ENCODE data around the gene ARL13B. TPM values are rescaled to one million over a fixed set of nuclear protein-coding genes. Genes with fewer than 3 reads are reported as not detected.
A peak's percentile ranks its signal among the peaks of the same experiment; 100 is the strongest.

Gene ARL13B
- total and polyA plus RNA-seq, 10 of the 15 experiments (the other 5 are each of a cell fraction or from before 2014, with no cell fraction given), result 3.0 to 10.4 (median 7.9) TPM

- Histone ChIP-seq H3K27me3 (replicated peaks in 1 of 2; ENCODE audit: control insufficient read depth in 2 of 2, insufficient read depth in 2 of 2, low read length in 1 of 2) (no peaks in the 10 kb centered on the region), H3K4me3 (no peak overlapping the region), H3K4me1 (ENCODE audit: control insufficient read depth, insufficient read depth, low read length) (no peaks in the 10 kb centered on the region), H3K9me3 (replicated peaks; ENCODE audit: control insufficient read depth, insufficient read depth, low read length) (no peaks in the 10 kb centered on the region), H3K36me3 (ENCODE audit: control insufficient read depth in 2 of 2, insufficient read depth in 2 of 2, low read length in 1 of 2) (no peaks in the 10 kb centered on the region), H3K9ac (ENCODE audit: control insufficient read depth, insufficient read depth, low read length) (no peak overlapping the region), H3K79me2 (ENCODE audit: control insufficient read depth, insufficient read depth, low read length) (no peaks in the 10 kb centered on the region), H3K27ac (ENCODE audit: control insufficient read depth, insufficient read depth) (no peak overlapping the region), H3K4me2 (ENCODE audit: control insufficient read depth, insufficient read depth) (no peak overlapping the region), H4K20me1 (ENCODE audit: control insufficient read depth, insufficient read depth) (no peaks in the 10 kb centered on the region), H2AFZ (ENCODE audit: control insufficient read depth, low read depth, low read length) (no peak overlapping the region)
- ATAC-seq, result no peak
- peak; percentile 52 for FAIRE-seq
- DNase-seq (ENCODE audit: low read depth, low spot score), result no peak
- WGBS (ENCODE audit: insufficient coverage, insufficient replicate concordance, low lambda C conversion rate, missing lambda C conversion rate), result 28% methylated on average over 5 of the region's 5 CpGs
- intact Hi-C loops (cut with micrococcal nuclease; ENCODE audit: unreplicated experiment) (no loop called here), in situ Hi-C loops (cut with MboI) (no loop called here)
- SMC1A ChIA-PET (ENCODE audit: uncharacterized antibody, unreplicated experiment), result no interaction called here
- CTCF ChIA-PET, result no interaction called here
- no TSS peak for BruUV-seq (replicated peaks)
- no peak for TF ChIP-seq RAD21 (IDR thresholded peaks at IDR 0.05; ENCODE audit: insufficient read depth, low read depth, low read length)
- TF ChIP-seq TCF7 (IDR thresholded peaks at IDR 0.05; ENCODE audit: borderline replicate concordance), result no peak
- no peak for TF ChIP-seq NR2C1 (IDR thresholded peaks at IDR 0.05)
- no peak for TF ChIP-seq SIX5 (IDR thresholded peaks at IDR 0.05; ENCODE audit: low read depth, low read length, severe bottlenecking)
- no peak for TF ChIP-seq USF1 (IDR thresholded peaks at IDR 0.05; ENCODE audit: borderline replicate concordance, extremely low read length, insufficient read depth, low read depth, low read length)
- RAD21 ChIA-PET (ENCODE audit: unreplicated experiment), result no interaction called here
- POLR2A ChIA-PET, result no interaction called here
Measured at GRCh38 chr3:93931597-93932229, 48.2 kb upstream of the ARL13B start.

- Histone ChIP-seq H3K9me3 (replicated peaks; ENCODE audit: control insufficient read depth, insufficient read depth, low read length) (no peaks in the 10 kb centered on the region), H3K79me2 (ENCODE audit: control insufficient read depth, insufficient read depth, low read length) (no peaks in the 10 kb centered on the region), H2AFZ (ENCODE audit: control insufficient read depth, low read depth, low read length) (no peak overlapping the region), H3K4me1 (ENCODE audit: control insufficient read depth, insufficient read depth, low read length) (no peaks in the 10 kb centered on the region), H3K27ac (ENCODE audit: control insufficient read depth, insufficient read depth) (no peak overlapping the region), H3K4me2 (ENCODE audit: control insufficient read depth, insufficient read depth) (no peak overlapping the region), H3K9ac (ENCODE audit: control insufficient read depth, insufficient read depth, low read length) (no peak overlapping the region), H3K27me3 (replicated peaks in 1 of 2; ENCODE audit: control insufficient read depth in 2 of 2, insufficient read depth in 2 of 2, low read length in 1 of 2) (no peaks in the 10 kb centered on the region), H3K36me3 (ENCODE audit: control insufficient read depth in 2 of 2, insufficient read depth in 2 of 2, low read length in 1 of 2) (no peaks in the 10 kb centered on the region), H4K20me1 (ENCODE audit: control insufficient read depth, insufficient read depth) (no peaks in the 10 kb centered on the region), H3K4me3 (no peak overlapping the region)
- DNase-seq (ENCODE audit: low read depth, low spot score) (no peak), FAIRE-seq (no peak), ATAC-seq (no peak)
- ChIA-PET RAD21 (ENCODE audit: unreplicated experiment) (no interaction called here), SMC1A (ENCODE audit: uncharacterized antibody, unreplicated experiment) (no interaction called here), CTCF (no interaction called here), POLR2A (no interaction called here)
- intact Hi-C loops (cut with micrococcal nuclease; ENCODE audit: unreplicated experiment) (no loop called here), in situ Hi-C loops (cut with MboI) (no loop called here)
- WGBS (ENCODE audit: insufficient coverage, insufficient replicate concordance, low lambda C conversion rate, missing lambda C conversion rate), result 18% methylated on average over 5 of the region's 5 CpGs
- BruUV-seq (replicated peaks), result no TSS peak
- TF ChIP-seq MTA2 (IDR thresholded peaks at IDR 0.05; ENCODE audit: low read depth) (no peak), CUX1 (IDR thresholded peaks at IDR 0.05; ENCODE audit: insufficient replicate concordance, low read depth, low read length) (no peak), SREBF2 (IDR thresholded peaks at IDR 0.05; ENCODE audit: low read length) (no peak), TCF7 (IDR thresholded peaks at IDR 0.05; ENCODE audit: borderline replicate concordance) (no peak), NR2F1 (conservative IDR thresholded peaks at IDR 0.05) (no peak), KAT2A (conservative IDR thresholded peaks at IDR 0.05; ENCODE audit: control insufficient read depth, low read depth, low read length) (no peak)
Measured at GRCh38 chr3:93934366-93935046, 45.4 kb upstream of the ARL13B start.
